ENCODE data around the gene IMMP1L. TPM values are rescaled to one million over a fixed set of nuclear protein-coding genes. Genes with fewer than 3 reads are reported as not detected.

Gene IMMP1L
- total and polyA plus RNA-seq, 2 of the 8 experiments (the other 6 are each of a cell fraction or from before 2014, with no cell fraction given): 27.4 to 47.7 TPM

- CTCF ChIA-PET (ENCODE audit: partially characterized antibody): interaction anchor here (1.2 kb wide), 1 partner anchor 402 kb away, joined by 3 read pairs; no protein-coding TSS in a partner anchor
- Histone ChIP-seq H2BK20ac (ENCODE audit: low read length) (no peak overlapping the region), H3K9ac (replicated peaks in 1 of 4; ENCODE audit: extremely low read depth in 1 of 4, low read depth in 3 of 4, low read length in 3 of 4) (peak overlapping the region; percentile 67 to 88 (median 86)), H2AFZ (ENCODE audit: low read length) (peak overlapping the region; percentile 76; the same call in 1 of the 2 replicates), H3K4ac (replicated peaks; ENCODE audit: insufficient read length, low read depth, low read length) (no peak overlapping the region), H4K20me1 (replicated peaks in 1 of 2; ENCODE audit: control insufficient read depth in 1 of 2, insufficient read depth in 2 of 2, low read length in 2 of 2) (peaks cover 0 to 3% of the 10 kb centered on the region in 2 experiments), H3K27ac (ENCODE audit: low read depth, low read length) (peak overlapping the region; percentile 46), H3K79me1 (ENCODE audit: low read depth, low read length) (no peaks in the 10 kb centered on the region), H3K79me2 (ENCODE audit: control insufficient read depth in 1 of 2, insufficient read depth in 2 of 2, low read length in 2 of 2) (peaks cover 0 to 77% of the 10 kb centered on the region in 2 experiments; a peak in 3 of 4 replicates), H3K18ac (ENCODE audit: extremely low read depth, low read length) (no peak overlapping the region), H4K5ac (ENCODE audit: insufficient read length, low read depth, low read length) (peak overlapping the region; percentile 27), H2BK120ac (replicated peaks; ENCODE audit: low read depth, low read length) (no peak overlapping the region), H3K4me2 (ENCODE audit: insufficient read depth in 1 of 2, low read depth in 2 of 2, low read length in 2 of 2) (peak overlapping the region; percentile 70 to 77), H3K9me3 (ENCODE audit: insufficient read depth in 2 of 2, low read depth in 1 of 2, low read length in 1 of 2) (no peaks in the 10 kb centered on the region), H2BK12ac (ENCODE audit: low read depth, low read length) (no peak overlapping the region), H2BK15ac (ENCODE audit: low read length) (no peak overlapping the region), H3K14ac (ENCODE audit: insufficient read length) (no peak overlapping the region), H2BK5ac (ENCODE audit: low read depth, low read length) (no peak overlapping the region), H3K4me1 (replicated peaks in 1 of 4; ENCODE audit: control insufficient read depth in 3 of 4, insufficient read depth in 4 of 4, low read length in 3 of 4) (no peaks in the 10 kb centered on the region; a peak in 1 of 7 replicates), H4K8ac (ENCODE audit: extremely low read depth, insufficient read depth, low read length) (no peak overlapping the region), H3K27me3 (replicated peaks in 1 of 4; ENCODE audit: control insufficient read depth in 3 of 4, extremely low read depth in 1 of 4, insufficient read depth in 3 of 4, low read length in 3 of 4) (no peaks in the 10 kb centered on the region), H3K23me2 (ENCODE audit: low read depth, low read length) (no peaks in the 10 kb centered on the region), H4K91ac (replicated peaks; ENCODE audit: insufficient read length, low read length) (no peak overlapping the region), H2AK5ac (ENCODE audit: low read depth, low read length) (no peak overlapping the region), H3K23ac (ENCODE audit: insufficient read length) (no peak overlapping the region), H3K56ac (replicated peaks; ENCODE audit: insufficient read length, low read depth, low read length) (no peak overlapping the region), H3K36me3 (ENCODE audit: control insufficient read depth in 2 of 4, insufficient read depth in 4 of 4, low read length in 3 of 4) (peaks cover 0 to 4% (median 3%) of the 10 kb centered on the region in 4 experiments; a peak in 3 of 8 replicates), H3K4me3 (ENCODE audit: extremely low read depth in 1 of 4, insufficient read depth in 2 of 4, low read depth in 3 of 4, low read length in 4 of 4) (peak overlapping the region; percentile 82 to 98 (median 86))
- 5% methylated on average over 8 of the region's 8 CpGs; no CpG with 5 or more reads in 1 of the 2 experiments for WGBS, 2 experiments (ENCODE audit: extremely low coverage in 1 of 2, insufficient coverage in 1 of 2, insufficient read length in 1 of 2, insufficient replicate concordance in 2 of 2, low coverage in 1 of 2, low lambda C conversion rate in 2 of 2, missing lambda C conversion rate in 1 of 2)
- POLR2A ChIA-PET (ENCODE audit: partially characterized antibody): interaction anchor here (0.9 kb wide), 1 partner anchor 18 kb away, joined by 5 read pairs; no protein-coding TSS in a partner anchor
- DNase-seq (ENCODE audit: low read depth in 1 of 2, low spot score in 2 of 2) (no peak), FAIRE-seq (no peak)
- TF ChIP-seq CBX5 (IDR thresholded peaks at IDR 0.05; ENCODE audit: low read depth, low read length) (no peak), SAP30 (IDR thresholded peaks at IDR 0.05; ENCODE audit: insufficient read depth, insufficient replicate concordance, low read length) (peak; percentile 18), TCF12 (IDR thresholded peaks at IDR 0.05; ENCODE audit: low read depth, low read length) (no peak), TAF7 (optimal IDR thresholded peaks at IDR 0.05; ENCODE audit: borderline replicate concordance, low read depth, low read length) (no peak), ATF3 (IDR thresholded peaks at IDR 0.05; ENCODE audit: insufficient read depth, low read depth, low read length) (no peak), RBBP5 (IDR thresholded peaks at IDR 0.05; ENCODE audit: borderline replicate concordance, low read depth, low read length) (no peak)
Observed at GRCh38 chr11:31509051-31509428, 382 bp downstream of the IMMP1L start.

All from H1 (cell line).